ENCODE measurements around the gene ID3.

GRCh38 chr1:23607944-23608343 is 48.6 kb upstream of the ID3 start:
- TF ChIP-seq SIN3A (IDR thresholded peaks at IDR 0.05; ENCODE audit: borderline replicate concordance, insufficient read depth, low read depth, low read length) (no peak), CTCF (IDR thresholded peaks at IDR 0.05) (no peak), REST (IDR thresholded peaks at IDR 0.05; ENCODE audit: insufficient read depth in 1 of 2, low read depth in 2 of 2, low read length in 1 of 2) (no peak)

Data from Panc1 (cell line).